ENCODE results near the gene CPSF7.

Gene CPSF7

DNA sequence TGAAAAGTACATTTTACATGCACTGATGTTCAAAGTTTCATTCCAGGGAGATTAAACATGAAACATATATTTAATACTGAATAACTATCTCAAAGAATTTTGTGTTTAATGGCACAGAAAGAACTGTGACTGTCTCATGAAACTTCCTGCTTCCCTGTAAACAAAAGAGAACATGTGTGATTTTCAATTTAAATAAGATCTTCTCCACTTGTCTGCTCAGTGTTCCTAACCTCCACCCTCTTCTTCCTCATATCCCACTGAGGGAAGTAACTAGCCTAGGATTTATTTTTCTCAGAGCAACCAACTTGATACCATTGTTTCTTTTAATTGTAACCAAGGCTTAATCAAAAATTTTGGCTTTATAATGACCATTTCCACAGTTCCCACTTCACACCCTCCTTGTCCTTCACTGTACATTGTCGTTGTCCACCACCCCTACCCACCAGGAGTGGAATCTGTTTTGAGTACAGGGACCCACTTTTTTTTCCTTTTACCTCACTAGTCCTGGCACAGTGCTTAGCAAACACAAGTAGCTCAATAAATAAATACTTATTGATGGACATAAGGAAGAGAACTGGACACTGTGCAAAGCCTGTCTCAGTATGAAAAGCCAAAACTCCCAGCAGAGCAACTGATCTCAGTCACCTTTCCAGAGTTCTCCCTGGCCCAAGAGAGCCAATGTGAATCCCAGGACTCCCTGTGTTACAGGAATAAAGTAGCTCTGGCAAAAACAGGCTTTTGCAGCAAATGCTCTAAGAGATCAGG is 4.2 kb downstream of the CPSF7 start:
- no peak for DNase-seq (ENCODE audit: low spot score in 2 of 2)
- H3K27me3 ChIP-seq (ENCODE audit: low read depth) = no peaks in the 10 kb centered on the region
- no peak overlapping the region for H3K4me3 ChIP-seq
- peaks cover 77% of the 10 kb centered on the region for H3K36me3 ChIP-seq (replicated peaks)
- H3K4me1 ChIP-seq = peaks cover 10% of the 10 kb centered on the region; the same call in 1 of the 2 replicates
- no peaks in the 10 kb centered on the region for H3K9me3 ChIP-seq
- in situ Hi-C loops (cut with MboI; ENCODE audit: low sequenced_read_pairs) = no loop called here

GRCh38 chr11:61422226-61422625 is 7.5 kb downstream of the CPSF7 start:
- 0 out of 2 replicates have a peak, but pooled peaks cover 4% of the 10 kb centered on the region for H3K4me1 ChIP-seq
- in situ Hi-C loops (cut with MboI; ENCODE audit: low sequenced_read_pairs) = no loop called here

DNA sequence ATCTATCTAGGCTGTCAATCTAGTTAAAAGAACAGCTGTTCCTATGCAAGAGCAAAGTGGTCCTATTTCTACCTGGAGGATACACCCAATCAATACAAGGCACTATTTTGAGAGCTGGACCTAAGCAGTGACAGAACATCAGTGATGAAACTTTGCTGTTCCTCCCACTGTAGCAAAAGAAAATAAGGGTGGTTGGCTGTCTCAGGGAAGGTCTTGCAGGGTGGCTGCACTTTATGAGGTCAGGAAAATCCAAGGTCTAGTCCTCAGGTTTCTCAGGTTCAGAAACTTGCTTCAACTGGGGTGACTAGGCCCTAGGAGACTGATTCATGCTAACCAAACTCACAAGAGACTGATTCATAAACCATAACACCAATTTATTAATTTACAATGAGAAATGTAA is 11.6 kb downstream of the CPSF7 start:
- no peaks in the 10 kb centered on the region for H3K9me3 ChIP-seq
- peaks cover 97% of the 10 kb centered on the region for H3K36me3 ChIP-seq (replicated peaks)
- in situ Hi-C loops (cut with MboI; ENCODE audit: low sequenced_read_pairs) = no loop called here
- no peak overlapping the region for H3K4me3 ChIP-seq
- no peak for DNase-seq (ENCODE audit: low spot score in 2 of 2)
- no peaks in the 10 kb centered on the region for H3K27me3 ChIP-seq (ENCODE audit: low read depth)
- H3K4me1 ChIP-seq = no peaks in the 10 kb centered on the region

More at GRCh38 chr11:61422226-61422625, 7.5 kb downstream of the CPSF7 start:
- Histone ChIP-seq H3K4me3 (no peak overlapping the region), H3K36me3 (replicated peaks) (peaks cover 92% of the 10 kb centered on the region), H3K27me3 (ENCODE audit: low read depth) (no peaks in the 10 kb centered on the region), H3K9me3 (no peaks in the 10 kb centered on the region)
- DNase-seq (ENCODE audit: low spot score in 2 of 2) = no peak

DNA sequence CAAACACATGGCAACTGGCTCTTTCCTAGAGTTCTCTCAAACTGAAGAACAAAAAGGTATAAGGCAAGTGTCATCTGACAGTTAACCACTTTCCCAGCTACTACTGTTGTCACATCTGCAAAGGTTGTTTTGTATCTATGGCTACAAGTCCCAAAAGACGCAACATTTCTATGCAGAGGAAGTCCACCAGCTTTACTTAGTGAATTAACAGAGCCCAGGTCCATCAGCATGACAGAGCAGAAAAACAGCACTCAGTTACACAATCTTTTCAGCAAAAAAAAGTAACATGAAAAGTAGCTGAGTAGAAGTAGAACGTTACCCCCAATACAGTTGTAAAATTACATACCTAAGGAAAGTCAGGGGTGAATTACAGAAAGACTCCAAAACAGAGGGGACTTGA is 12.1 kb downstream of the CPSF7 start:
- no peaks in the 10 kb centered on the region for H3K9me3 ChIP-seq
- H3K27me3 ChIP-seq (ENCODE audit: low read depth) = no peaks in the 10 kb centered on the region
- DNase-seq (ENCODE audit: low spot score in 2 of 2) = no peak
- no peaks in the 10 kb centered on the region for H3K4me1 ChIP-seq
- H3K36me3 ChIP-seq (replicated peaks) = peaks cover 100% of the 10 kb centered on the region
- H3K4me3 ChIP-seq = no peak overlapping the region
- in situ Hi-C loops (cut with MboI; ENCODE audit: low sequenced_read_pairs) = no loop called here

DNA sequence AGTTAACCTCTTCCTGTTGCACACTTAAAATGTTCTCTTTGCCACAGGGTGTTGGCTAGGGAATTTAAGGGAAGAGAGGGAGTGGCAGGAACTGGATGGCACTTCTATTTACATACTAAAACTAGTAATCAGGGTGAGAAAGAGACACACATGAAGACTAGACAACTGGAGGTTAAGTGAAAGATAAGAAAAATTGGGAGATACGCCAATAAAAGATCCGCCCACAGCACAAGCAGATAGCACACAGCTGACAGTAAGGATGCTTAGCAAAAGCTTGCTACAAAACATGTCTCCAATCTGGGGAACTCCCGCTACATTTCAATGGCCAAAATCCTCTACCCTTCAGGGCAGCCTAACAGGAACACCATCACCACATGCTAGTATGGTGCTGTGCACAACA is 12.8 kb downstream of the CPSF7 start:
- Histone ChIP-seq H3K27me3 (ENCODE audit: low read depth) (no peaks in the 10 kb centered on the region), H3K4me3 (no peak overlapping the region), H3K4me1 (no peaks in the 10 kb centered on the region), H3K9me3 (no peaks in the 10 kb centered on the region), H3K36me3 (replicated peaks) (peaks cover 100% of the 10 kb centered on the region)
- no peak for DNase-seq (ENCODE audit: low spot score in 2 of 2)
- in situ Hi-C loops (cut with MboI; ENCODE audit: low sequenced_read_pairs) = no loop called here

- Histone ChIP-seq H3K9me3 (no peaks in the 10 kb centered on the region), H3K4me1 (no peaks in the 10 kb centered on the region), H3K27me3 (ENCODE audit: low read depth) (no peaks in the 10 kb centered on the region), H3K36me3 (replicated peaks) (peaks cover 100% of the 10 kb centered on the region), H3K4me3 (no peak overlapping the region)
- in situ Hi-C loops (cut with MboI; ENCODE audit: low sequenced_read_pairs) = no loop called here
- no peak for DNase-seq (ENCODE audit: low spot score in 2 of 2)
Observed at GRCh38 chr11:61415381-61415780, 14.4 kb downstream of the CPSF7 start.

DNA sequence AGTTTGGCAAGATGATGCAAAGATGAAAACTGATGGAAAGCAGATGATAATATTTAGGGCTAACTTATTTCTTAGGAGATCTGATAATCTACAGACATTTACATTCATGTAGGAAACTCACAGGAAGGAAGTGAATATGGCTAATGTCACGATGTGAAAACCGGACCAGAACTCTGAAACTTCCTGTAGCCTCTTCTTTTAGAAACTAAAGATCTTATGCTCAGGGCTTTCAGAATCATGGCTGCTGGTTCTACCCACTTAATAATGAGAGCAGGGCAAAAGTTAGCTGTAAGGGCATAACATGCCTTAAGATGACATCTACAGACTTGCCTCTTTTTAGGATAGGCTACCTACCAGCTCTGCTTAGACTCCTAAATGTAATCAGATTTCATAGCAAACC is 15.2 kb downstream of the CPSF7 start:
- Histone ChIP-seq H3K36me3 (replicated peaks) (peaks cover 100% of the 10 kb centered on the region), H3K4me3 (no peak overlapping the region), H3K9me3 (no peaks in the 10 kb centered on the region), H3K27me3 (ENCODE audit: low read depth) (no peaks in the 10 kb centered on the region), H3K4me1 (no peaks in the 10 kb centered on the region)
- in situ Hi-C loops (cut with MboI; ENCODE audit: low sequenced_read_pairs) = no loop called here
- DNase-seq (ENCODE audit: low spot score in 2 of 2) = no peak

- no peak for DNase-seq (ENCODE audit: low spot score in 2 of 2)
- H3K9me3 ChIP-seq = no peaks in the 10 kb centered on the region
- in situ Hi-C loops (cut with MboI; ENCODE audit: low sequenced_read_pairs) = no loop called here
- peaks cover 99% of the 10 kb centered on the region for H3K36me3 ChIP-seq (replicated peaks)
- H3K4me3 ChIP-seq = no peak overlapping the region
- H3K27me3 ChIP-seq (ENCODE audit: low read depth) = no peaks in the 10 kb centered on the region
- H3K4me1 ChIP-seq = no peaks in the 10 kb centered on the region
Observed at GRCh38 chr11:61413496-61413895, 16.3 kb downstream of the CPSF7 start.

DNA sequence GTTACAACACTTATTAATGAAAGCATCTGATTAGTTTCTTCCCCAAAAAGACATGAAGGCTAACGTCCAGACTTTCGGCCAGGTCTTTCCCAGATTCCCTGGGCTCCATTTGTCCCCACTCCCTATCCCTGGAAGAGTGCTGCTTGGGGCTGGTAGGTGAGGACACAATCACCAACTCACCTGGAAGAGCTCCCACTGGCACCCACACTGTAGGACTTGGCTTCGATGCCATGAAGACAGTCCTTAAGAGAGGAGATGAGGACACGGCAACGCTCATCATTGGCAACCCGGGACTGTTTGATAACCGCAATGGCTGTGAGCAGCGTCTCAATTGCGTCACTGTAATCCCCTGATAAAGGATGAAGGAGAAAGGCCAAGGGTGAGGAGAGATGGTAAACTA is 18.2 kb downstream of the CPSF7 start:
- Histone ChIP-seq H3K4me1 (no peaks in the 10 kb centered on the region), H3K27me3 (ENCODE audit: low read depth) (no peaks in the 10 kb centered on the region), H3K36me3 (replicated peaks) (peaks cover 95% of the 10 kb centered on the region), H3K9me3 (no peaks in the 10 kb centered on the region), H3K4me3 (no peak overlapping the region)
- in situ Hi-C loops (cut with MboI; ENCODE audit: low sequenced_read_pairs) = no loop called here
- no peak for DNase-seq (ENCODE audit: low spot score in 2 of 2)

DNA sequence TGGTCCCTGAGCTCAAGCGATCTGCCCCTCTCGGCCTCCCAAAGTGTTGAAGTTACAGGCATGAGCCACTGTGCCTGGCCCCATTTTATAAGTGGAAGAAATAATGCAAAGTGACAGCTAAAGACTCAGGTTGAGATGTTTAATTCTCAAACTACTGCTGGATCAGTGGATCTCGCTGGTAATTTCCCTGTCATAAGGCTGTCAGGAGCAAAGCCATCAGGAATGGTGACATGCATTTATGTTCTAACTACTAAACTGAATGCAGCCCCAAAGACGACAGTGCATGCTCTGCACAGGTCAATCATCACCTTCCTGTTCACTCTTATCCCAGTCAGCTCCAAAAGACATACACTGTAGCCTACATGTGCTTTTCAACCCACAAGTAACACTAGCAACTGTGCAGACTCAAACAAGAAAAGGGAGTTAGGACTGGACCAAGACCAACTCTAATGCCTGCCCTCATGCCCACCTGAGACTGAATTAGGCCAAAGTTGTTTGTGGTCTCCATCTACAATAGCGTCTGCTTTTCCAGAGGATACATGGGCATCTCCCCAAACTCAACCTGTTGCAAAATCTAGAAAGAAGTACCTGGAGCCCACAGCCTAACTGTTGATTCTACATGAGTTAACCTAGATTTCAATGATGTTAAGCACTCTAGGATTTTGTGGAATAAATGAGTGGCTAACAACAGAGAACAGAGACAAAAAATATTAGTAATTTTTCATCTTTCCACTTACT is 22.6 kb downstream of the CPSF7 start:
- in situ Hi-C loops (cut with MboI; ENCODE audit: low sequenced_read_pairs) = no loop called here
- H3K36me3 ChIP-seq (replicated peaks) = peaks cover 92% of the 10 kb centered on the region
- no peaks in the 10 kb centered on the region for H3K9me3 ChIP-seq
- no peak overlapping the region for H3K4me3 ChIP-seq
- H3K4me1 ChIP-seq = no peaks in the 10 kb centered on the region
- DNase-seq (ENCODE audit: low spot score in 2 of 2) = no peak
- no peaks in the 10 kb centered on the region for H3K27me3 ChIP-seq (ENCODE audit: low read depth)

- no peaks in the 10 kb centered on the region for H3K9me3 ChIP-seq
- H3K4me3 ChIP-seq = no peak overlapping the region
- no peak for DNase-seq (ENCODE audit: low spot score in 2 of 2)
- H3K27me3 ChIP-seq (ENCODE audit: low read depth) = no peaks in the 10 kb centered on the region
- H3K4me1 ChIP-seq = no peaks in the 10 kb centered on the region
- in situ Hi-C loops (cut with MboI; ENCODE audit: low sequenced_read_pairs) = no loop called here
- peaks cover 92% of the 10 kb centered on the region for H3K36me3 ChIP-seq (replicated peaks)
Observed at GRCh38 chr11:61406067-61406466, 23.7 kb downstream of the CPSF7 start.

GRCh38 chr11:61404641-61405040 is 25.1 kb downstream of the CPSF7 start:
- Histone ChIP-seq H3K4me3 (no peak overlapping the region), H3K27me3 (ENCODE audit: low read depth) (no peaks in the 10 kb centered on the region), H3K9me3 (no peaks in the 10 kb centered on the region), H3K4me1 (no peaks in the 10 kb centered on the region), H3K36me3 (replicated peaks) (peaks cover 87% of the 10 kb centered on the region)
- DNase-seq (ENCODE audit: low spot score in 2 of 2) = no peak
- in situ Hi-C loops (cut with MboI; ENCODE audit: low sequenced_read_pairs) = no loop called here

GRCh38 chr11:61404103-61404502 is 25.7 kb downstream of the CPSF7 start:
- in situ Hi-C loops (cut with MboI; ENCODE audit: low sequenced_read_pairs) = no loop called here
- Histone ChIP-seq H3K9me3 (no peaks in the 10 kb centered on the region), H3K4me3 (no peak overlapping the region), H3K27me3 (ENCODE audit: low read depth) (no peaks in the 10 kb centered on the region), H3K36me3 (replicated peaks) (peaks cover 82% of the 10 kb centered on the region), H3K4me1 (no peaks in the 10 kb centered on the region)
- DNase-seq (ENCODE audit: low spot score in 2 of 2) = no peak

GRCh38 chr11:61403658-61404057 is 26.1 kb downstream of the CPSF7 start:
- H3K4me3 ChIP-seq = no peak overlapping the region
- in situ Hi-C loops (cut with MboI; ENCODE audit: low sequenced_read_pairs) = no loop called here
- H3K36me3 ChIP-seq (replicated peaks) = peaks cover 78% of the 10 kb centered on the region
- no peak for DNase-seq (ENCODE audit: low spot score in 2 of 2)
- H3K9me3 ChIP-seq = no peaks in the 10 kb centered on the region
- no peaks in the 10 kb centered on the region for H3K27me3 ChIP-seq (ENCODE audit: low read depth)
- H3K4me1 ChIP-seq = no peaks in the 10 kb centered on the region
